Transverse colon (tissue), 4 donors: ENCODE data around the gene GOSR2.

Experiments
- EP300 ChIP-seq: sonication (generic); formaldehyde crosslinking; IDR thresholded peaks from one replicate; pipeline ENCODE4 v1.6.1; 2017; ENCODE audit warnings: antibody characterized with exemption, low read depth
- POLR2A ChIP-seq: fragments of 450-650 bp; IDR thresholded peaks from one replicate; pipeline ENCODE4 v1.6.1; 2016; ENCODE audit warnings: antibody characterized with exemption, mild to moderate bottlenecking, moderate library complexity
- POLR2AphosphoS5 ChIP-seq, 3 donors: sonication (generic); formaldehyde crosslinking; IDR thresholded peaks; one replicate each; pipeline ENCODE4 v1.6.1; 2016; ENCODE audit warnings: antibody characterized with exemption in 3 of 3
- TF ChIP-seq, protein P1 (sequence below), 5 experiments: fragments of 200-600 bp in 3 of 5; fragments of 450-650 bp in 2 of 5; sonication (generic) in 3 of 5; IDR thresholded peaks; 1 replicate in 2 of 5; 2 replicates in 3 of 5; pipeline ENCODE4 v1.5.1; 2016 to 2017; ENCODE audit warnings: antibody characterized with exemption in 5 of 5, inconsistent platforms in 3 of 5, mild to moderate bottlenecking in 2 of 5, moderate library complexity in 1 of 5

DNA sequence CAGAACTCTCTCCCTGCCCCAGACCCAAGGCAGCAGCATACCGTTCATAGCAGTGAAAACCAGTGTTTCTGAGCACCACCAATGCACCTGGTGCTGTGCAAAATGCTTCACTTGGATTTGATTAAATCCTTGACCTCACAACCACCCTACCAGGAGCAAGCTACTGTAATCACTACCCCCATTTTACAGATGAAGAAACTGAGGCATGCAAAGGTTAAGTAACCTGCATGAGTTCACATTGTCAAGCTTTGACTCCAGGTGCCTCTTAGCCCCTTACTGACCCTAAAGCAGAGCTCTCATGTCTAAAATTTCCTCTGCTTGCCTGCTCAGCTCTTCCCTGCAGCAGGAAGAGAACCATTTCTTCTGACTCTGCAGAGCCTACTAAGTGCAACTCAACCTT, 34.2 kb upstream of the GOSR2 start:
- TF ChIP-seq, protein P1, sequence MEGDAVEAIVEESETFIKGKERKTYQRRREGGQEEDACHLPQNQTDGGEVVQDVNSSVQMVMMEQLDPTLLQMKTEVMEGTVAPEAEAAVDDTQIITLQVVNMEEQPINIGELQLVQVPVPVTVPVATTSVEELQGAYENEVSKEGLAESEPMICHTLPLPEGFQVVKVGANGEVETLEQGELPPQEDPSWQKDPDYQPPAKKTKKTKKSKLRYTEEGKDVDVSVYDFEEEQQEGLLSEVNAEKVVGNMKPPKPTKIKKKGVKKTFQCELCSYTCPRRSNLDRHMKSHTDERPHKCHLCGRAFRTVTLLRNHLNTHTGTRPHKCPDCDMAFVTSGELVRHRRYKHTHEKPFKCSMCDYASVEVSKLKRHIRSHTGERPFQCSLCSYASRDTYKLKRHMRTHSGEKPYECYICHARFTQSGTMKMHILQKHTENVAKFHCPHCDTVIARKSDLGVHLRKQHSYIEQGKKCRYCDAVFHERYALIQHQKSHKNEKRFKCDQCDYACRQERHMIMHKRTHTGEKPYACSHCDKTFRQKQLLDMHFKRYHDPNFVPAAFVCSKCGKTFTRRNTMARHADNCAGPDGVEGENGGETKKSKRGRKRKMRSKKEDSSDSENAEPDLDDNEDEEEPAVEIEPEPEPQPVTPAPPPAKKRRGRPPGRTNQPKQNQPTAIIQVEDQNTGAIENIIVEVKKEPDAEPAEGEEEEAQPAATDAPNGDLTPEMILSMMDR (IDR thresholded peaks at IDR 0.05) = no peak
- no peak for TF ChIP-seq POLR2A
- TF ChIP-seq EP300 = no peak
- TF ChIP-seq POLR2AphosphoS5 (IDR thresholded peaks at IDR 0.05) = no peak
